ENCODE results near the gene RFX3.

The RFX3 gene

DNA sequence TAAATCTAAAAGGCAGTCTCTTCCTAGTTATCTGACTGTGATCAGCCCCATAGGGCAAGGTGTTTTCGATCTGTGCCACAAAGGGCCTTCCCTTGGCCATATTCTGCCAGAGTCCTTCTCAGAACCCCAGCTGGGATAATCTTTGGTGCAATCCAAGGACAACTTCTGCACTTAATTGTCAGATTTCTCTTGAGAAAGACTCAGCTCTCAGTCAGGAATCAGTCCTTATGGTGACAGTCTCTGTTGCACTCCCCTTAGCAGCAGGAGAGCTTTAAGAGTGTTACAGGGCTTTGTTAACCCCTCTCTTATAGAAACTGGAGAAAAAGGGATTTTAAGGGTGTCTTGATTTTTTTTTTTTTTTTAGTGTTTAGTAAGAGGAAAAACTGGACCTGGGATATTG, 15.4 kb upstream of the RFX3 start:
- no peak for DNase-seq (ENCODE audit: low read depth)
- H3K4me3 ChIP-seq (ENCODE audit: low read depth, low read length) = no peak overlapping the region
- TF ChIP-seq, protein P1, sequence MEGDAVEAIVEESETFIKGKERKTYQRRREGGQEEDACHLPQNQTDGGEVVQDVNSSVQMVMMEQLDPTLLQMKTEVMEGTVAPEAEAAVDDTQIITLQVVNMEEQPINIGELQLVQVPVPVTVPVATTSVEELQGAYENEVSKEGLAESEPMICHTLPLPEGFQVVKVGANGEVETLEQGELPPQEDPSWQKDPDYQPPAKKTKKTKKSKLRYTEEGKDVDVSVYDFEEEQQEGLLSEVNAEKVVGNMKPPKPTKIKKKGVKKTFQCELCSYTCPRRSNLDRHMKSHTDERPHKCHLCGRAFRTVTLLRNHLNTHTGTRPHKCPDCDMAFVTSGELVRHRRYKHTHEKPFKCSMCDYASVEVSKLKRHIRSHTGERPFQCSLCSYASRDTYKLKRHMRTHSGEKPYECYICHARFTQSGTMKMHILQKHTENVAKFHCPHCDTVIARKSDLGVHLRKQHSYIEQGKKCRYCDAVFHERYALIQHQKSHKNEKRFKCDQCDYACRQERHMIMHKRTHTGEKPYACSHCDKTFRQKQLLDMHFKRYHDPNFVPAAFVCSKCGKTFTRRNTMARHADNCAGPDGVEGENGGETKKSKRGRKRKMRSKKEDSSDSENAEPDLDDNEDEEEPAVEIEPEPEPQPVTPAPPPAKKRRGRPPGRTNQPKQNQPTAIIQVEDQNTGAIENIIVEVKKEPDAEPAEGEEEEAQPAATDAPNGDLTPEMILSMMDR (conservative IDR thresholded peaks at IDR 0.05; ENCODE audit: low read depth, low read length) = no peak

DNA sequence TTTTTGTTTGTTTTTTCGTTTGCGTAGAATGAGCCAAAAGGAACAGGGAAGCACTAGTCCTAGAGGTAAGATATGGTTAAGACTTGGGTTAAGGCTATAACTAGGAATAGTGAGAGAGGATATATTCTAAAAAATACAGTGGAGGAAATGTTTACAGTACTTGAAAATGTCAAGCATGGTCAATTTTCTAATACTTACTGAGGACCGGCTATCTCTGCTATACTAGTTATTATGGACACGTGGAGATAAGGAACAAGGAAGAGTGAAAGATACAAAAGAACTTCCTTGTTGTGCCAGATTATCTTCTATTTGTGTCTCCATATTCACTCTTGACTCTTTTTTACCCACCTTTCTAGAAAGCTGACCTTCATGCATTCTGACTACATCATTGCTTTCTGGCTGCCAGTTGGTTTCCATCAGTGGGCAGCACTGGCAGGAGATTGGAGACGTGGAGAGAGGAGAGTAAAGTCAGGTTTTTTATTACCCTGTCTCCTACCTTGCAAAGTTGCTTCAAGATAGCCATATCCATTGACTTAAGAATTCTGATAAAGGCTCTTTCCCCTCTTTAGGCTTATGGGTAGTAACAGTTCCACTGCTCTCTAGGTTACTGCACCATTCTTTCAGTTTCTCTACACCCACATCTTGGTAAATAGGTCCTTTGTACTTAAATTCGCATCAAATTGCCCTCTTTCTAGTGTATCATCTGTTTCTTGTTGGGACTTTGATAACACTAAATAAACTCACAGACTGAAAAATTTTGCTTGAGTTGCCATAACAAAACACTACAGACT, 9.0 kb upstream of the RFX3 start:
- no peak overlapping the region for H3K4me3 ChIP-seq (ENCODE audit: low read depth, low read length)
- no peak for DNase-seq (ENCODE audit: low read depth)
- TF ChIP-seq, protein P1 (conservative IDR thresholded peaks at IDR 0.05; ENCODE audit: low read depth, low read length) = no peak

DNA sequence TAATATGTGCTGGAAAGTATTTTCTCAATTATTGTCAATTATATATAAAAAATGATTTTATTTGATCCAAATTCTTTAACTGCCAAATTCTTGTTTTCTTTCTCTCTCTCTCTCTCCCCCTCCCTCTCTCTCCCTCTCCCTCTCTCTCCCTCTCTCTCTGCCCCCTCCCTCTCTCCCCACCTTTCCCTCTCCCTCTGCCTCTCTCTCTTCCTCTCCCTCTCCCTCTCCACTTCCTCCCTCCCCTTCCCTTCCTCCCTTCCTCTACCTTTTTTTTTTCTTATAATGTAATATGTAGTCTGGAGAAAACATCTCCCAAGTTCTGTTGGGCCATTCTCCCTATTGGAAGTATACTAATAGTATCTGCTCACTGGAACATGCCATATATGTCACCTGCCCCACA, 6.4 kb upstream of the RFX3 start:
- TF ChIP-seq, protein P1 (conservative IDR thresholded peaks at IDR 0.05; ENCODE audit: low read depth, low read length) = no peak

DNA sequence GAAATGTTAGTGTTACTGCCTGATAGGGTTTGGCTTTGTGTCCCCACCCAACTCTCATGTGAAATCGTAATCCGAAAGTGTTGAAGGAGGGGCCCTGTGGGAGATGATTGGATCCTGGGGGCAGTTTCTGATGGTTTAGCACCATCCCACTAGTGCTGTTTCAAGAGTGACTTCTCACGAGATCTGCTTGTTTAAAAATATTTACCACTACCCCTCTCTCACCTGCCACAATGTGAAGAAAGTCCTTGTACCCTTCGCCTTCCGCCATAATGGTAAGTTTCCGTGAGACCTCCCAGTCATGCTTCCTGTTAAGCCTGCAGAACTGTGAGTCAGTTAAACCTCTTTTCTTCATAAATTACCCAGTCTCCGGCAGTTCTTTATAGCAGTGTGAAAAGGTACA, 2.6 kb upstream of the RFX3 start:
- TF ChIP-seq, protein P1 (conservative IDR thresholded peaks at IDR 0.05; ENCODE audit: low read depth, low read length) = no peak
- DNase-seq (ENCODE audit: low read depth) = no peak
- H3K4me3 ChIP-seq (ENCODE audit: low read depth, low read length) = no peak overlapping the region

More for the DNA sequence above, 6.4 kb upstream of the RFX3 start:
- no peak overlapping the region for H3K4me3 ChIP-seq (ENCODE audit: low read depth, low read length)
- no peak for DNase-seq (ENCODE audit: low read depth)

DNA sequence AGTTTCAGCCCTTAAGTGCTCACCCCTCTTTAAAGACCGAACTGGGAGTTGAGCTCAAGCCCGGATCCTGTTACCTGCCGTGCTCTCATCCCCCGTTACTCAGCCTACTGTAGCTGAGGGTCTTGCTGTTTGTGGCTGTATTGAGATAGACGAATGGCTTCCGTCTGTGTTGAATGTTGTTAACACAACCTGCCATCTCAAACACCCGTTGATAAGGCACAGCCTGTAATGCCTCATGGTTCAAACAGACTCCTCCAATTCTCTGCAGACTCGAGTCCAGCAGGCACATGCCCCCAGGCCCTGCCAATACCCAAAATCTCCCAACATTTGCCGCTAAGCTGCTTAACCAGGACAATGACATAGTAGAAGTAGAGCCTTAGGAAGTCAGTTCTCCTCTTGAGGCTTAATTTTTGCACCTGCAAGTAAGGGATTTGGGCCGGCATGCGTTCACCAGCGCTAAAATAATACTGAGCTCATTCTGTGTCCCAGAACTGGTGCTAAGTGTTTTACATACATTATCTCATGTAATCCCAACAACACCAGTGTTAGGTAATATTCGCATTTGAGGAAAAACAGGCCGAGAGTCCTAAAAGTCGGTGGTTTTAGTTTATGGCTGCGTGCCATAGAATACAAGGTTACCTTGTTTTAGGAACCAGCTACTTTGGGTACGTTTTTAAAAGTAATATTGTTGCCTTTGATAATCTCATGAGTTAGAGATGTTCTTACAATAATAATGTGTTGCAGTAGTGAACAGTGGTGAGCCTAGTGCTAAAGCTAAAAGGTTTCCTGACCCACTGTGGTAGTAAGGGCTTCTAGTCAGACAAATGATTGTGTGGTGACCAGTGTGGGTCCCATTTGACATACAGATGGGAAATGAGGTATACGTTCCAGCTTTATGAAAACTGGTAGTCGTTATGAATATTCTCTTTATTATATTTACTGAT, 1.5 kb upstream of the RFX3 start:
- peak overlapping the region; percentile 77 for H3K4me3 ChIP-seq (ENCODE audit: low read depth, low read length)
- TF ChIP-seq, protein P1 (conservative IDR thresholded peaks at IDR 0.05; ENCODE audit: low read depth, low read length) = no peak
- no peak for DNase-seq (ENCODE audit: low read depth)

DNA sequence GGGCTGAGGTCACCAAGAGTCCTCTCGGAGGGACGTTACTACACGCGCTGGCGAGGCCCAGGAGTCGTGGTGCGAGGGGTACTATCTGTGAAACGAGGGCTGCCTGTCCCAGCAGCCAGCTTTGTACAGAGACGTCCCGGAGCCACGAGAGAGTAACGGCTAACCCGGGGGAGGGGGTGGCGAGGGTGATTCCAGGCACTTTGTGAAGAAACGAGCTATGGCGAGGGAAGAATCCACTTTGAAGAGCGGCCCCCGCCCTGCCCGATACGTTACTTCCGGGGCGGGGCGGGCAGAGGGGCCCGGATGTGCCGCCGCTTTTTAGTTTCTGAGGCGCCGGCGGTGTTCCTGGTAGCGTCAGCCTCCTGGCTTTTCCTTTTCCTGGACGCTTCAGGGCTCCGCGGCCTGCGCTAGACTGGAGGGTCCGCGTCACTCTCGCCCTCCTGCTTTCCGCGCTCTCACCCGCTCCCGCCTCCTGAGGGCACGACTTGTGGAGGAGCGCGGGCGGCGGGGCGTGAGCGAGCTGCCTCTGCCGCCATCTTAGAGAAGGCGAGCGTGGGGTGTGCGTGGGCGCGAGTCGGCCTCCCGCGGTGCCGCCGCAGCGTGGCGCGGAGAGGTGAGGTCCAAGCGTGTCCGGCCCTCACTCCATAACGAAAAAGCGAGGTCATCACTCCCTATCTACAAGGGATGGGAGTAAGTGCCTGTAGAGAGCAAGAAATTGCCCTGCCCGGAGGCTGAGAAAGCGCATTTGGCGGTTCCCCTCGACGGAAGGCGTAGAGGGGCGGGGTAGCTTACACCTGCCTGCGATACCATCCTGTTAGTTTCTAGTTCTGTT, 580 bp upstream of the RFX3 start:
- peak; percentile 88 for DNase-seq (ENCODE audit: low read depth)
- TF ChIP-seq, protein P1 (conservative IDR thresholded peaks at IDR 0.05; ENCODE audit: low read depth, low read length) = no peak
- H3K4me3 ChIP-seq (ENCODE audit: low read depth, low read length) = peak overlapping the region; percentile 77
